Esophagus squamous epithelium (tissue), 4 donors: Measurements from ENCODE around the gene MEIOSIN.

ENCODE experiments used
- POLR2A ChIP-seq, 4 donors: fragments of 450-650 bp; IDR thresholded peaks; one replicate each; pipeline ENCODE4 v1.6.1; 2017; ENCODE audit warnings: antibody characterized with exemption in 4 of 4, mild to moderate bottlenecking in 4 of 4, moderate library complexity in 3 of 4
- TF ChIP-seq, protein P1 (sequence below), 6 experiments: fragments of 450-650 bp in 4 of 6; fragments of 200-600 bp in 2 of 6; sonication (generic) in 2 of 6; IDR thresholded peaks; one replicate each; pipeline ENCODE4 v1.5.1; 2016 to 2019; ENCODE audit warnings: antibody characterized with exemption in 6 of 6, mild to moderate bottlenecking in 4 of 6, moderate library complexity in 4 of 6

DNA sequence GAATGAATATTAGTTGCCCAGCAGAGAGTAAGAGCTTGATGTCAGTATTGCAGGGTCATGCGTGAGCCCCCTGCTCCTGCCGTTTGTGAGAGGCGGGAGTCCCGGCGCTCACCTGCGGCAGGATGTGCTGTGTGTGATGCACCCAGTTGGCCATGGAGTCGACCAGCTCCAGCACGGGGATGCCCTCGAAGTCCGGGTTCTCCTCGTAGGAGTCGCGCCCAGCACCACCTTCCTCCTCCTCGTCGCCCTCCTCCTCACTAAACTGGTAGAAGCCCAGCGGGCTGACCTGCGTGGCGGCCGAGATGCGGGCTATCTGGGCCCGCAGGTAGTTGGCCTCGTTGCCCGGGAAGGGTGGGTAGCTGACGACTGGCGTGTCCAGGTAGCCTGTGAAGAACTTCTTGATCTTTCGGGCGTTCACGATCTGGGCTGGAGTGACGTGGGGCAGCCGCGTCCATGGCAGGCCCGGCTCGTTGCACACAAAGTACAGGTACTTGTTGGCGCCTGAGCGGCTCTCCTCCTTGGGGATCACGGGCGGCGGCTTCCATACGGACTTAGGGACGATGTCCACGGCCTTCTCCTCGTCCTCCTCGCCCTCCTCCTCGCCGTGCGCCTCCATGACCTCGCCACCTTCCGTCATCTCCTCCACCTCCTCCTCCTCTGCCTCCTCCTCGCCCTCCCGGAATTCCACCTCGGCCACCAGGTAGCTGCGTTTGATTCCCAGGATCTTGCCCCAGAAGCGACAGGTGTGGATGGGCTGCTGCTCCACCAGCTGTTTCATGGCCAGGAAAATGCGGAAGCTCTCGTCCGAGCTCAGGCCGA lies 71.1 kb downstream of the MEIOSIN start:
- TF ChIP-seq, protein P1, sequence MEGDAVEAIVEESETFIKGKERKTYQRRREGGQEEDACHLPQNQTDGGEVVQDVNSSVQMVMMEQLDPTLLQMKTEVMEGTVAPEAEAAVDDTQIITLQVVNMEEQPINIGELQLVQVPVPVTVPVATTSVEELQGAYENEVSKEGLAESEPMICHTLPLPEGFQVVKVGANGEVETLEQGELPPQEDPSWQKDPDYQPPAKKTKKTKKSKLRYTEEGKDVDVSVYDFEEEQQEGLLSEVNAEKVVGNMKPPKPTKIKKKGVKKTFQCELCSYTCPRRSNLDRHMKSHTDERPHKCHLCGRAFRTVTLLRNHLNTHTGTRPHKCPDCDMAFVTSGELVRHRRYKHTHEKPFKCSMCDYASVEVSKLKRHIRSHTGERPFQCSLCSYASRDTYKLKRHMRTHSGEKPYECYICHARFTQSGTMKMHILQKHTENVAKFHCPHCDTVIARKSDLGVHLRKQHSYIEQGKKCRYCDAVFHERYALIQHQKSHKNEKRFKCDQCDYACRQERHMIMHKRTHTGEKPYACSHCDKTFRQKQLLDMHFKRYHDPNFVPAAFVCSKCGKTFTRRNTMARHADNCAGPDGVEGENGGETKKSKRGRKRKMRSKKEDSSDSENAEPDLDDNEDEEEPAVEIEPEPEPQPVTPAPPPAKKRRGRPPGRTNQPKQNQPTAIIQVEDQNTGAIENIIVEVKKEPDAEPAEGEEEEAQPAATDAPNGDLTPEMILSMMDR (IDR thresholded peaks at IDR 0.05), result no peak
- TF ChIP-seq POLR2A (IDR thresholded peaks at IDR 0.05), result no peak
